HepG2 (cell line): Measurements from ENCODE around the gene C11orf42. TPM values are rescaled to one million over a fixed set of nuclear protein-coding genes. Genes with fewer than 3 reads are reported as not detected.

Source experiments
- ATAC-seq: fragments of 200-7000 bp; cut with Tn5 transposase; 3 replicates; pipeline ENCODE4 v1.9.1; 2020; ENCODE audit warnings: mild to moderate bottlenecking, moderate library complexity
- BruUV-seq: library from RNA; stranded (reverse); fragments of 400-500 nt; replicated peaks from 2 replicates; lab custom pipeline; 2021; lab: Mats Ljungman, UMichigan
- CTCF ChIA-PET: fragments of 300-600 bp; formaldehyde crosslinking; extraction: SDS; loops from one replicate; lab custom pipeline; 2021; ENCODE audit warnings: low total read pairs, inconsistent platforms, low intra/inter-chr PET ratio; lab: Yijun Ruan, JAX
- POLR2A ChIA-PET: fragments of 350-600 bp; sonication (Branson Sonifier 250); formaldehyde crosslinking; loops from one replicate; lab custom pipeline; 2020; ENCODE audit warnings: antibody characterized with exemption, inconsistent platforms; lab: Yijun Ruan, JAX
- DNase-seq: peaks from one replicate; pipeline ENCODE4 v3.0.0-alpha.2; 2015; ENCODE audit warnings: low spot score
- FAIRE-seq: peaks from 3 replicates; lab custom pipeline; 2011; peaks lifted over from hg19 to GRCh38; lab: Jason Lieb, UNC
- H2AFZ ChIP-seq: one replicate; pipeline ENCODE4 v1.6.1; 2011; ENCODE audit warnings: low read length, inconsistent platforms
- H3K27ac ChIP-seq: fragments of 300-600 bp; 3 replicates; pipeline ENCODE4 v1.8.0; 2011; ENCODE audit warnings: mixed run types, mild to moderate bottlenecking, mixed read lengths, low read length, inconsistent platforms; ENCODE audit not compliant: insufficient read depth; ENCODE audit errors: extremely low read length
- H3K27me3 ChIP-seq, 2 experiments: fragments of 200-600 bp in 1 of 2; 2 replicates in 1 of 2; 3 replicates in 1 of 2; pipeline versions ENCODE4 v1.6.0 to v1.8.0; 2011; ENCODE audit warnings: low read length in 2 of 2, mild to moderate bottlenecking in 2 of 2, moderate library complexity in 2 of 2, inconsistent platforms in 1 of 2; ENCODE audit not compliant: insufficient read depth in 2 of 2, control insufficient read depth in 1 of 2
- H3K36me3 ChIP-seq, 2 experiments: fragments of 200-600 bp in 1 of 2; replicated peaks in 1 of 2; 2 replicates in 1 of 2; 3 replicates in 1 of 2; pipeline versions ENCODE4 v1.5.1 to v1.8.0; 2011; ENCODE audit warnings: low read length in 2 of 2, inconsistent platforms in 1 of 2; ENCODE audit not compliant: insufficient read depth in 2 of 2, control insufficient read depth in 1 of 2
- H3K4me1 ChIP-seq: 2 replicates; pipeline ENCODE4 v1.5.1; 2012; ENCODE audit warnings: low read length, inconsistent platforms; ENCODE audit not compliant: insufficient read depth
- H3K4me2 ChIP-seq: 2 replicates; pipeline ENCODE4 v1.6.0; 2011; ENCODE audit warnings: low read depth, low read length, inconsistent platforms
- H3K4me3 ChIP-seq, 3 experiments: fragments of 200-600 bp in 1 of 3; sonication (generic), shearing (Covaris generic) in 1 of 3; replicated peaks in 1 of 3; 2 replicates each; pipeline ENCODE4 v1.5.1; 2011 to 2016; ENCODE audit warnings: low read length in 3 of 3, inconsistent platforms in 2 of 3, low read depth in 2 of 3, mild to moderate bottlenecking in 2 of 3, control low read depth in 1 of 3, mixed read lengths in 1 of 3; ENCODE audit not compliant: insufficient read depth in 1 of 3
- H3K79me2 ChIP-seq: one replicate; pipeline ENCODE4 v1.6.1; 2011; ENCODE audit warnings: low read length, inconsistent platforms; ENCODE audit not compliant: insufficient read depth
- H3K9ac ChIP-seq: 2 replicates; pipeline ENCODE4 v1.6.0; 2011; ENCODE audit warnings: mild to moderate bottlenecking, low read depth, low read length, inconsistent platforms; ENCODE audit not compliant: insufficient read depth
- H3K9me3 ChIP-seq: 2 replicates; pipeline ENCODE4 v1.5.1; 2012; ENCODE audit warnings: mild to moderate bottlenecking, low read length
- H4K20me1 ChIP-seq: 2 replicates; pipeline ENCODE4 v1.6.0; 2011; ENCODE audit warnings: inconsistent platforms, mild to moderate bottlenecking, low read length, moderate library complexity; ENCODE audit not compliant: insufficient read depth
- HCFC1 ChIP-seq: fragments of 150-350 bp; IDR thresholded peaks from 2 replicates; pipeline ENCODE4 v1.6.1; 2014; ENCODE audit warnings: low read depth, low read length
- HNRNPLL ChIP-seq: fragments of 200-400 bp; formaldehyde crosslinking; IDR thresholded peaks from 2 replicates; pipeline ENCODE4 v1.6.1; 2017; ENCODE audit warnings: mild to moderate bottlenecking, low read depth, low read length; ENCODE audit not compliant: poor library complexity, severe bottlenecking
- PPARG ChIP-seq: conservative IDR thresholded peaks from 2 replicates; pipeline ENCODE4 v1.6.1; 2016; ENCODE audit warnings: missing biosample characterization, missing genetic modification reagents
- TEAD2 ChIP-seq: sonication (generic); formaldehyde crosslinking; IDR thresholded peaks from 2 replicates; pipeline ENCODE4 v1.9.0; 2021; ENCODE audit warnings: missing genetic modification reagents
- ZNF143 ChIP-seq: sonication (generic); formaldehyde crosslinking; IDR thresholded peaks from 2 replicates; pipeline ENCODE4 v1.4.0; 2020; ENCODE audit warnings: missing genetic modification reagents
- ZNF549 ChIP-seq: sonication (generic); formaldehyde crosslinking; IDR thresholded peaks from 2 replicates; pipeline ENCODE4 v1.5.0; 2020; ENCODE audit warnings: missing genetic modification reagents
- ZNF839 ChIP-seq: sonication (generic); formaldehyde crosslinking; IDR thresholded peaks from 2 replicates; pipeline ENCODE4 v1.4.0; 2020; ENCODE audit warnings: missing genetic modification reagents, mild to moderate bottlenecking, borderline replicate concordance
- WGBS: methylation state at CpG from one replicate; pipeline ENCODE4 v1.1.6; 2017; ENCODE audit warnings: low lambda C conversion rate; 5-methylcytosine and 5-hydroxymethylcytosine counted together
- in situ Hi-C: cut with HindIII; loops from 2 replicates; pipeline ENCODE4 v1.10.0; 2017; ENCODE audit warnings: low pct_unique_long_range_greater_than_20kb; ENCODE audit not compliant: extremely low pct_ligation_motif_present
- intact Hi-C: fragments of 100-400 bp; cut with micrococcal nuclease; formaldehyde crosslinking; loops from one replicate; pipeline ENCODE4 v1.10.0; 2022; ENCODE audit not compliant: unreplicated experiment
- polyA plus RNA-seq, 8 experiments: library from polyadenylated mRNA; depleted of rRNA in 3 of 8; stranded (reverse) in 7 of 8; unstranded in 1 of 8; fragments of >200 nt; fragmentation: Illumina TruSeq in 4 of 8; extraction: Trizol in 4 of 8; gene quantifications; 2 replicates each; pipeline versions ENCODE4 v1.2.1 to v1.2.3, GENCODE V29; 2011 to 2016; ENCODE audit warnings: low read depth in 4 of 8, missing spikeins in 1 of 8, mixed read lengths in 1 of 8; ENCODE audit not compliant: insufficient read depth in 1 of 8
- total RNA-seq, 5 experiments: library from RNA; depleted of rRNA; stranded (reverse); fragments of >200 nt; fragmentation: Illumina TruSeq; extraction: Trizol; gene quantifications; 2 replicates each; pipeline ENCODE4 v1.2.3, GENCODE V29; 2016; ENCODE audit warnings: low read depth in 1 of 5
- TF ChIP-seq, protein P1 (sequence below): IDR thresholded peaks from 2 replicates; pipeline ENCODE4 v1.6.1; 2016; ENCODE audit warnings: low read depth, control low read depth
- TF ChIP-seq, protein P2 (sequence below): sonication (generic); formaldehyde crosslinking; IDR thresholded peaks from 2 replicates; pipeline ENCODE4 v1.5.0; 2020; ENCODE audit warnings: missing genetic modification reagents, mild to moderate bottlenecking, borderline replicate concordance

Gene C11orf42
- total and polyA plus RNA-seq, 2 of the 13 experiments (the other 11 are each of a cell fraction or from before 2014, with no cell fraction given): not detected

DNA sequence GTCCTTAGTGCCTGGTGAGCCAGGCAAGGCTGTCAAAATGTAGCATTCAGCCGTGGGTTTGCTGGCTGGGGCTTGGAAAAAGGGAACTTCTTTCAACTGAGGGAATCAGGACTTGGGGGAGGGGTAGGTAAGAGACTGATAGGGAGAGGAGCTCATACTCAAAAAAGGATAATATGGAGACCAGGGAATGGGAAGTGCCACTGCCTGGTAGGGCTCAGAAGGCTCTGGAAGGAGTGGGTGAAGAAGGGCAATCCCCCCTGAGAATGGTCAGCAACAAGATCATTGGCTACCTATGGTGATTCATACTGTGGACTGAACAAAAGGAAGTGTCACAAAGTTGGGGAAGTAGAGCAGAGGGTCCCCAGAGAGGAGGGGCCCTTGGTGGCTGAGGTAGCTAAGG, 35.4 kb downstream of the C11orf42 start:
- intact Hi-C loops: no loop called here
- Histone ChIP-seq H3K79me2 (no peaks in the 10 kb centered on the region), H3K9me3 (no peaks in the 10 kb centered on the region), H3K36me3 (no peaks in the 10 kb centered on the region), H3K9ac (no peak overlapping the region), H3K4me3 (no peak overlapping the region), H3K4me1 (no peaks in the 10 kb centered on the region), H3K27me3 (peaks cover 2 to 16% of the 10 kb centered on the region in 2 experiments; a peak in 1 of 5 replicates), H3K27ac (no peak overlapping the region), H3K4me2 (no peak overlapping the region), H4K20me1 (no peaks in the 10 kb centered on the region), H2AFZ (no peak overlapping the region)
- 0% methylated on average over 1 of the region's 1 CpG for WGBS
- TF ChIP-seq ZNF839 (CRISPR knock-in tag) (no peak), ZNF143 (CRISPR knock-in tag) (no peak), PPARG (CRISPR knock-in tag) (no peak), HCFC1 (no peak), TEAD2 (CRISPR knock-in tag) (no peak), HNRNPLL (no peak), ZNF549 (CRISPR knock-in tag) (no peak)
- TF ChIP-seq, protein P1, sequence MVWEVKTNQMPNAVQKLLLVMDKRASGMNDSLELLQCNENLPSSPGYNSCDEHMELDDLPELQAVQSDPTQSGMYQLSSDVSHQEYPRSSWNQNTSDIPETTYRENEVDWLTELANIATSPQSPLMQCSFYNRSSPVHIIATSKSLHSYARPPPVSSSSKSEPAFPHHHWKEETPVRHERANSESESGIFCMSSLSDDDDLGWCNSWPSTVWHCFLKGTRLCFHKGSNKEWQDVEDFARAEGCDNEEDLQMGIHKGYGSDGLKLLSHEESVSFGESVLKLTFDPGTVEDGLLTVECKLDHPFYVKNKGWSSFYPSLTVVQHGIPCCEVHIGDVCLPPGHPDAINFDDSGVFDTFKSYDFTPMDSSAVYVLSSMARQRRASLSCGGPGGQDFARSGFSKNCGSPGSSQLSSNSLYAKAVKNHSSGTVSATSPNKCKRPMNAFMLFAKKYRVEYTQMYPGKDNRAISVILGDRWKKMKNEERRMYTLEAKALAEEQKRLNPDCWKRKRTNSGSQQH: no peak
- TF ChIP-seq, protein P2, sequence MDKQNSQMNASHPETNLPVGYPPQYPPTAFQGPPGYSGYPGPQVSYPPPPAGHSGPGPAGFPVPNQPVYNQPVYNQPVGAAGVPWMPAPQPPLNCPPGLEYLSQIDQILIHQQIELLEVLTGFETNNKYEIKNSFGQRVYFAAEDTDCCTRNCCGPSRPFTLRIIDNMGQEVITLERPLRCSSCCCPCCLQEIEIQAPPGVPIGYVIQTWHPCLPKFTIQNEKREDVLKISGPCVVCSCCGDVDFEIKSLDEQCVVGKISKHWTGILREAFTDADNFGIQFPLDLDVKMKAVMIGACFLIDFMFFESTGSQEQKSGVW (CRISPR knock-in tag): no peak
- in situ Hi-C loops: no loop called here
- ChIA-PET POLR2A (no interaction called here), CTCF (no interaction called here)
- no peak for ATAC-seq
- DNase-seq: no peak
- no TSS peak for BruUV-seq
- no peak for FAIRE-seq
